ENCODE measurements around the gene STK4.

STK4 gene

DNA sequence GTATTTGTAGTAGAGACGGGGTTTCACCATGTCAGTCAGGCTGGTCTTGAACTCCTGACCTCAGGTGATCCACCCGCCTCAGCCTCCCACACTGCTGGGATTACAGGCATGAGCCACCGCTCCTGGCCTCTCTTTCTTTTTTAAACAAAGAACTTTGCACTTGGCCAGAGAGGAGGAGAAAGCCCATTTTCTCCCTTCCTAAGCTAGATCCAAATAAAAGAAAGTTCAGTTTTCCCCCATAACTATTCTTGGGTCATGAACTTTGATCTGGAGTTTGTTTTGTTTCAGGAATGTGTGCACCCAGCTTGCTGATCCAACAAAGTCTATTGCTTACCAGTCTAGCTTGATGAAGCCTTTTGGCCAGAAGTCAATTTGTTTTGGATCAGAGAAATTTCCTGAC, 111.2 kb downstream of the STK4 start:
- no peaks in the 10 kb centered on the region for H3K27me3 ChIP-seq (ENCODE audit: insufficient read depth, poor library complexity, severe bottlenecking)
- TF ChIP-seq SPI1 (IDR thresholded peaks at IDR 0.05; ENCODE audit: borderline replicate concordance, low read depth), result no peak
- TF ChIP-seq GABPA (IDR thresholded peaks at IDR 0.05; ENCODE audit: low read depth), result no peak
- TF ChIP-seq, protein P1, sequence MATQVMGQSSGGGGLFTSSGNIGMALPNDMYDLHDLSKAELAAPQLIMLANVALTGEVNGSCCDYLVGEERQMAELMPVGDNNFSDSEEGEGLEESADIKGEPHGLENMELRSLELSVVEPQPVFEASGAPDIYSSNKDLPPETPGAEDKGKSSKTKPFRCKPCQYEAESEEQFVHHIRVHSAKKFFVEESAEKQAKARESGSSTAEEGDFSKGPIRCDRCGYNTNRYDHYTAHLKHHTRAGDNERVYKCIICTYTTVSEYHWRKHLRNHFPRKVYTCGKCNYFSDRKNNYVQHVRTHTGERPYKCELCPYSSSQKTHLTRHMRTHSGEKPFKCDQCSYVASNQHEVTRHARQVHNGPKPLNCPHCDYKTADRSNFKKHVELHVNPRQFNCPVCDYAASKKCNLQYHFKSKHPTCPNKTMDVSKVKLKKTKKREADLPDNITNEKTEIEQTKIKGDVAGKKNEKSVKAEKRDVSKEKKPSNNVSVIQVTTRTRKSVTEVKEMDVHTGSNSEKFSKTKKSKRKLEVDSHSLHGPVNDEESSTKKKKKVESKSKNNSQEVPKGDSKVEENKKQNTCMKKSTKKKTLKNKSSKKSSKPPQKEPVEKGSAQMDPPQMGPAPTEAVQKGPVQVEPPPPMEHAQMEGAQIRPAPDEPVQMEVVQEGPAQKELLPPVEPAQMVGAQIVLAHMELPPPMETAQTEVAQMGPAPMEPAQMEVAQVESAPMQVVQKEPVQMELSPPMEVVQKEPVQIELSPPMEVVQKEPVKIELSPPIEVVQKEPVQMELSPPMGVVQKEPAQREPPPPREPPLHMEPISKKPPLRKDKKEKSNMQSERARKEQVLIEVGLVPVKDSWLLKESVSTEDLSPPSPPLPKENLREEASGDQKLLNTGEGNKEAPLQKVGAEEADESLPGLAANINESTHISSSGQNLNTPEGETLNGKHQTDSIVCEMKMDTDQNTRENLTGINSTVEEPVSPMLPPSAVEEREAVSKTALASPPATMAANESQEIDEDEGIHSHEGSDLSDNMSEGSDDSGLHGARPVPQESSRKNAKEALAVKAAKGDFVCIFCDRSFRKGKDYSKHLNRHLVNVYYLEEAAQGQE (IDR thresholded peaks at IDR 0.05; ENCODE audit: insufficient replicate concordance, low read depth), result no peak
- TF ChIP-seq, protein P2, sequence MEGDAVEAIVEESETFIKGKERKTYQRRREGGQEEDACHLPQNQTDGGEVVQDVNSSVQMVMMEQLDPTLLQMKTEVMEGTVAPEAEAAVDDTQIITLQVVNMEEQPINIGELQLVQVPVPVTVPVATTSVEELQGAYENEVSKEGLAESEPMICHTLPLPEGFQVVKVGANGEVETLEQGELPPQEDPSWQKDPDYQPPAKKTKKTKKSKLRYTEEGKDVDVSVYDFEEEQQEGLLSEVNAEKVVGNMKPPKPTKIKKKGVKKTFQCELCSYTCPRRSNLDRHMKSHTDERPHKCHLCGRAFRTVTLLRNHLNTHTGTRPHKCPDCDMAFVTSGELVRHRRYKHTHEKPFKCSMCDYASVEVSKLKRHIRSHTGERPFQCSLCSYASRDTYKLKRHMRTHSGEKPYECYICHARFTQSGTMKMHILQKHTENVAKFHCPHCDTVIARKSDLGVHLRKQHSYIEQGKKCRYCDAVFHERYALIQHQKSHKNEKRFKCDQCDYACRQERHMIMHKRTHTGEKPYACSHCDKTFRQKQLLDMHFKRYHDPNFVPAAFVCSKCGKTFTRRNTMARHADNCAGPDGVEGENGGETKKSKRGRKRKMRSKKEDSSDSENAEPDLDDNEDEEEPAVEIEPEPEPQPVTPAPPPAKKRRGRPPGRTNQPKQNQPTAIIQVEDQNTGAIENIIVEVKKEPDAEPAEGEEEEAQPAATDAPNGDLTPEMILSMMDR (IDR thresholded peaks at IDR 0.05; ENCODE audit: insufficient read depth, low read length), result no peak
- no peak for TF ChIP-seq POLR2AphosphoS5 (IDR thresholded peaks at IDR 0.05; ENCODE audit: low read depth)
- no peak for DNase-seq (ENCODE audit: low read depth in 1 of 2, low spot score in 1 of 2)
- H3K4me3 ChIP-seq (replicated peaks; ENCODE audit: insufficient read depth, low read length), result no peak overlapping the region
- H3K27ac ChIP-seq (replicated peaks), result no peak overlapping the region

DNA sequence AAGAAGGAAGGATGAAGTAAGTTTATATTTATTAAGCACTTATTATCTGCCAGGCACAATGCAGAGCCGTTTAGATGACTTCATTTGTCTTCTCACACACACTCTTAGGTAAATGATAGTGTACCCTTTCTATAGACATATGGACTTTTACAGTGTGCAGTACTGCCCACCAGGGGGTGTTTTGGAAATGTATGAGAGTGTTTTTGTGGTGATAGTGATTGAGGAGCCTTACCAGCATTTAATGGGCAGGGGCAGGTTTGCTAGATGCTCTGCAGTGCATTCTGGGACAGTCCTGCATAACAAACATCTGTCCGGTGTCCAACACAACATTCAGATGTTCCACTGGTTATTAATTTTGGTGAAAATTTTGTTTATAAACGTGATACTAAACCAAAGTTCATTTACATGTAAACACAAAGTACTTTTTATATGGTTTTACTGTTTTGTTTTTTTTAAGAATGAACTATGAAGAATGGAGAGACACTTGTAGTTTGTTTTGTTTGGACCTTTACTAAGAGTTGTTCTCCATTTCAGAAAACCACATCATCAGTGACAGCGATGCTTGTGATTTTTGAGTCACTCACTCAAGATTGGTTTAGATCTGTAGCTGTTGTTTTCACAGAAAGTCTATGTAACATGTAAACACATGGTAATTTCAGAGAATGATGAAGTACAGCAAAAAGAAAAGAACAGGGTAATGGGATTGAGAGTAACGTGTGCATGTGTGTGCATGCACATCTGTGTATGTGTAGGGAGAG, 114.7 kb downstream of the STK4 start:
- Histone ChIP-seq H3K4me3 (replicated peaks; ENCODE audit: insufficient read depth, low read length) (no peak overlapping the region), H3K27me3 (ENCODE audit: insufficient read depth, poor library complexity, severe bottlenecking) (no peaks in the 10 kb centered on the region), H3K27ac (replicated peaks) (no peak overlapping the region)
- no peak for TF ChIP-seq GABPA (IDR thresholded peaks at IDR 0.05; ENCODE audit: low read depth)
- no peak for TF ChIP-seq SPI1 (IDR thresholded peaks at IDR 0.05; ENCODE audit: borderline replicate concordance, low read depth)
- TF ChIP-seq POLR2AphosphoS5 (IDR thresholded peaks at IDR 0.05; ENCODE audit: low read depth), result no peak
- TF ChIP-seq, protein P2 (IDR thresholded peaks at IDR 0.05; ENCODE audit: insufficient read depth, low read length), result peak; percentile 6
- DNase-seq (ENCODE audit: low read depth in 1 of 2, low spot score in 1 of 2), result peak in 1 of 2 experiments; percentile 12

DNA sequence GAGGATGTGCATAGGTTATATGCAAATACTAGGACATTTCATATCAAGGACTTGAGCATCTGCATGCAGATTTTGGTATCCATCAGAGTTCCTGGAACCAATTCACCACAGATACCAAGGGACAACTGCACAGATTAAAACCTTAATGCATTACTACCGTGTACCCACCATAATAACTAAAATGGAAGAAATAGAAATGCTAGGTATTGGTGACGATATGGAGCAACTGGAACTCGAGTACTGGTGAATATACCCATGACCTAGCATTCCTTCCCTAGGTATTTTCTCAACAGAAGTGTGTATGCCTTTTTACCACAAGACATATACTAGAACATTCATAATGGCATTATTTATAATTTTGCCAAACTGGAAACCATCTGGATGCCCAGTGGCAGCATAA, 116.2 kb downstream of the STK4 start:
- DNase-seq (ENCODE audit: low read depth in 1 of 2, low spot score in 1 of 2), result no peak
- Histone ChIP-seq H3K27ac (replicated peaks) (no peak overlapping the region), H3K4me3 (replicated peaks; ENCODE audit: insufficient read depth, low read length) (no peak overlapping the region), H3K27me3 (ENCODE audit: insufficient read depth, poor library complexity, severe bottlenecking) (no peaks in the 10 kb centered on the region)
- TF ChIP-seq, protein P1 (IDR thresholded peaks at IDR 0.05; ENCODE audit: insufficient replicate concordance, low read depth), result no peak

- no peak overlapping the region for H3K4me3 ChIP-seq (replicated peaks; ENCODE audit: insufficient read depth, low read length)
- no peak for TF ChIP-seq POLR2AphosphoS5 (IDR thresholded peaks at IDR 0.05; ENCODE audit: low read depth)
- TF ChIP-seq, protein P2 (IDR thresholded peaks at IDR 0.05; ENCODE audit: insufficient read depth, low read length), result no peak
- TF ChIP-seq, protein P1 (IDR thresholded peaks at IDR 0.05; ENCODE audit: insufficient replicate concordance, low read depth), result no peak
- TF ChIP-seq GABPA (IDR thresholded peaks at IDR 0.05; ENCODE audit: low read depth), result no peak
- TF ChIP-seq SPI1 (IDR thresholded peaks at IDR 0.05; ENCODE audit: borderline replicate concordance, low read depth), result no peak
- no peaks in the 10 kb centered on the region for H3K27me3 ChIP-seq (ENCODE audit: insufficient read depth, poor library complexity, severe bottlenecking)
- DNase-seq (ENCODE audit: low read depth in 1 of 2, low spot score in 1 of 2), result no peak
- H3K27ac ChIP-seq (replicated peaks), result no peak overlapping the region
These were observed 116.8 kb downstream of the STK4 start for GRCh38 chr20:45083127-45083526.

All from HL-60 (cell line).